ENCODE data around the gene NLRC3. TPM values are rescaled to one million over a fixed set of nuclear protein-coding genes. Genes with fewer than 3 reads are reported as not detected.

The NLRC3 gene
- total and polyA plus RNA-seq, 4 donors: 0.35 to 2.2 (median 1.0) TPM

DNA sequence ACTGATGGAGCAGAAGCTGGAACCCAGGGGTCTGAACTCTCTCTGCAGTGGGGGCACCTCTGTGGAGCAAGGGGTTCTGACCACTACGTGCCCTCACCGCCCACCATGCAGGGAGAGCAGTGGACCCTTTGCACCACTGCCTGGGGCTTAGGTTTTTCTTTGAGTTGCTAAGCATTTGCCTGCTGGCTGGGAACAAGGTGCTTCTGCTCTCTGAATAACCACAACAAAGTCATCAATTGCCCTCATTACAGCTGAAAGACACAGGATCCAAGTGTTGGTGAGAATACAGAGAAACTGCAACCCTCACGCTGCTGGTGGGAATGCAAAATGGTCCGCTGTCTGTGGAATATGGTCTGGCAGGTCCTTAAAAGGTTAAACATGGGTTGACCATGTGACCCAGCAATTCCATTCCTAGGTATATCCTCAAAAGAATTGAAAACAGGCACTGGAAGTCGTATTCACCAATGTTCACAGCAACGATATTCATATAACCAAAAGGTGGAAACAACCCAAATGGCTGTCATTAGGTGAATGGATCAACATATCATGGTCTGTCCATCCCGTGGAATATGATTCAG lies 22.8 kb downstream of the NLRC3 start:
- no peaks in the 10 kb centered on the region for H3K27me3 ChIP-seq (ENCODE audit: control insufficient read depth in 4 of 4, insufficient read depth in 4 of 4, low read length in 3 of 4)
- no peaks in the 10 kb centered on the region for H3K4me1 ChIP-seq (ENCODE audit: control insufficient read depth in 4 of 4, insufficient read depth in 4 of 4, low read length in 3 of 4)
- H3K27ac ChIP-seq (ENCODE audit: low read depth in 1 of 2, low read length in 2 of 2): no peak overlapping the region
- no peak for DNase-seq (ENCODE audit: low spot score)
- TF ChIP-seq TAF1 (conservative IDR thresholded peaks at IDR 0.05) (no peak), FOXA1 (IDR thresholded peaks at IDR 0.05) (no peak), GABPA (IDR thresholded peaks at IDR 0.05 in 1 of 2, conservative IDR thresholded peaks at IDR 0.05 in 1 of 2) (no peak), FOXA2 (IDR thresholded peaks at IDR 0.05) (no peak), NR2F2 (IDR thresholded peaks at IDR 0.05) (no peak), YY1 (IDR thresholded peaks at IDR 0.05) (no peak), HNF4G (IDR thresholded peaks at IDR 0.05) (no peak), HNF4A (conservative IDR thresholded peaks at IDR 0.05) (no peak)
- TF ChIP-seq, protein P1, sequence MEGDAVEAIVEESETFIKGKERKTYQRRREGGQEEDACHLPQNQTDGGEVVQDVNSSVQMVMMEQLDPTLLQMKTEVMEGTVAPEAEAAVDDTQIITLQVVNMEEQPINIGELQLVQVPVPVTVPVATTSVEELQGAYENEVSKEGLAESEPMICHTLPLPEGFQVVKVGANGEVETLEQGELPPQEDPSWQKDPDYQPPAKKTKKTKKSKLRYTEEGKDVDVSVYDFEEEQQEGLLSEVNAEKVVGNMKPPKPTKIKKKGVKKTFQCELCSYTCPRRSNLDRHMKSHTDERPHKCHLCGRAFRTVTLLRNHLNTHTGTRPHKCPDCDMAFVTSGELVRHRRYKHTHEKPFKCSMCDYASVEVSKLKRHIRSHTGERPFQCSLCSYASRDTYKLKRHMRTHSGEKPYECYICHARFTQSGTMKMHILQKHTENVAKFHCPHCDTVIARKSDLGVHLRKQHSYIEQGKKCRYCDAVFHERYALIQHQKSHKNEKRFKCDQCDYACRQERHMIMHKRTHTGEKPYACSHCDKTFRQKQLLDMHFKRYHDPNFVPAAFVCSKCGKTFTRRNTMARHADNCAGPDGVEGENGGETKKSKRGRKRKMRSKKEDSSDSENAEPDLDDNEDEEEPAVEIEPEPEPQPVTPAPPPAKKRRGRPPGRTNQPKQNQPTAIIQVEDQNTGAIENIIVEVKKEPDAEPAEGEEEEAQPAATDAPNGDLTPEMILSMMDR (IDR thresholded peaks at IDR 0.05; ENCODE audit: low read depth, low read length, missing input control): no peak
- TF ChIP-seq, protein P2, sequence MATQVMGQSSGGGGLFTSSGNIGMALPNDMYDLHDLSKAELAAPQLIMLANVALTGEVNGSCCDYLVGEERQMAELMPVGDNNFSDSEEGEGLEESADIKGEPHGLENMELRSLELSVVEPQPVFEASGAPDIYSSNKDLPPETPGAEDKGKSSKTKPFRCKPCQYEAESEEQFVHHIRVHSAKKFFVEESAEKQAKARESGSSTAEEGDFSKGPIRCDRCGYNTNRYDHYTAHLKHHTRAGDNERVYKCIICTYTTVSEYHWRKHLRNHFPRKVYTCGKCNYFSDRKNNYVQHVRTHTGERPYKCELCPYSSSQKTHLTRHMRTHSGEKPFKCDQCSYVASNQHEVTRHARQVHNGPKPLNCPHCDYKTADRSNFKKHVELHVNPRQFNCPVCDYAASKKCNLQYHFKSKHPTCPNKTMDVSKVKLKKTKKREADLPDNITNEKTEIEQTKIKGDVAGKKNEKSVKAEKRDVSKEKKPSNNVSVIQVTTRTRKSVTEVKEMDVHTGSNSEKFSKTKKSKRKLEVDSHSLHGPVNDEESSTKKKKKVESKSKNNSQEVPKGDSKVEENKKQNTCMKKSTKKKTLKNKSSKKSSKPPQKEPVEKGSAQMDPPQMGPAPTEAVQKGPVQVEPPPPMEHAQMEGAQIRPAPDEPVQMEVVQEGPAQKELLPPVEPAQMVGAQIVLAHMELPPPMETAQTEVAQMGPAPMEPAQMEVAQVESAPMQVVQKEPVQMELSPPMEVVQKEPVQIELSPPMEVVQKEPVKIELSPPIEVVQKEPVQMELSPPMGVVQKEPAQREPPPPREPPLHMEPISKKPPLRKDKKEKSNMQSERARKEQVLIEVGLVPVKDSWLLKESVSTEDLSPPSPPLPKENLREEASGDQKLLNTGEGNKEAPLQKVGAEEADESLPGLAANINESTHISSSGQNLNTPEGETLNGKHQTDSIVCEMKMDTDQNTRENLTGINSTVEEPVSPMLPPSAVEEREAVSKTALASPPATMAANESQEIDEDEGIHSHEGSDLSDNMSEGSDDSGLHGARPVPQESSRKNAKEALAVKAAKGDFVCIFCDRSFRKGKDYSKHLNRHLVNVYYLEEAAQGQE (IDR thresholded peaks at IDR 0.05): no peak
- TF ChIP-seq, protein P3, sequence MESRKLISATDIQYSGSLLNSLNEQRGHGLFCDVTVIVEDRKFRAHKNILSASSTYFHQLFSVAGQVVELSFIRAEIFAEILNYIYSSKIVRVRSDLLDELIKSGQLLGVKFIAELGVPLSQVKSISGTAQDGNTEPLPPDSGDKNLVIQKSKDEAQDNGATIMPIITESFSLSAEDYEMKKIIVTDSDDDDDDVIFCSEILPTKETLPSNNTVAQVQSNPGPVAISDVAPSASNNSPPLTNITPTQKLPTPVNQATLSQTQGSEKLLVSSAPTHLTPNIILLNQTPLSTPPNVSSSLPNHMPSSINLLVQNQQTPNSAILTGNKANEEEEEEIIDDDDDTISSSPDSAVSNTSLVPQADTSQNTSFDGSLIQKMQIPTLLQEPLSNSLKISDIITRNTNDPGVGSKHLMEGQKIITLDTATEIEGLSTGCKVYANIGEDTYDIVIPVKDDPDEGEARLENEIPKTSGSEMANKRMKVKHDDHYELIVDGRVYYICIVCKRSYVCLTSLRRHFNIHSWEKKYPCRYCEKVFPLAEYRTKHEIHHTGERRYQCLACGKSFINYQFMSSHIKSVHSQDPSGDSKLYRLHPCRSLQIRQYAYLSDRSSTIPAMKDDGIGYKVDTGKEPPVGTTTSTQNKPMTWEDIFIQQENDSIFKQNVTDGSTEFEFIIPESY (IDR thresholded peaks at IDR 0.05): no peak
- no peaks in the 10 kb centered on the region for H3K36me3 ChIP-seq (ENCODE audit: control insufficient read depth in 4 of 4, insufficient read depth in 3 of 4, low read depth in 1 of 4, low read length in 3 of 4)
- WGBS: 95% methylated on average over 7 of the region's 7 CpGs
- H3K4me3 ChIP-seq (ENCODE audit: low read depth in 1 of 3, low read length in 3 of 3): no peak overlapping the region
- no peaks in the 10 kb centered on the region for H3K9me3 ChIP-seq (ENCODE audit: control insufficient read depth in 4 of 4, low read length in 3 of 4)
- H3K9ac ChIP-seq (ENCODE audit: low read depth in 1 of 2, low read length in 2 of 2): no peak overlapping the region

DNA sequence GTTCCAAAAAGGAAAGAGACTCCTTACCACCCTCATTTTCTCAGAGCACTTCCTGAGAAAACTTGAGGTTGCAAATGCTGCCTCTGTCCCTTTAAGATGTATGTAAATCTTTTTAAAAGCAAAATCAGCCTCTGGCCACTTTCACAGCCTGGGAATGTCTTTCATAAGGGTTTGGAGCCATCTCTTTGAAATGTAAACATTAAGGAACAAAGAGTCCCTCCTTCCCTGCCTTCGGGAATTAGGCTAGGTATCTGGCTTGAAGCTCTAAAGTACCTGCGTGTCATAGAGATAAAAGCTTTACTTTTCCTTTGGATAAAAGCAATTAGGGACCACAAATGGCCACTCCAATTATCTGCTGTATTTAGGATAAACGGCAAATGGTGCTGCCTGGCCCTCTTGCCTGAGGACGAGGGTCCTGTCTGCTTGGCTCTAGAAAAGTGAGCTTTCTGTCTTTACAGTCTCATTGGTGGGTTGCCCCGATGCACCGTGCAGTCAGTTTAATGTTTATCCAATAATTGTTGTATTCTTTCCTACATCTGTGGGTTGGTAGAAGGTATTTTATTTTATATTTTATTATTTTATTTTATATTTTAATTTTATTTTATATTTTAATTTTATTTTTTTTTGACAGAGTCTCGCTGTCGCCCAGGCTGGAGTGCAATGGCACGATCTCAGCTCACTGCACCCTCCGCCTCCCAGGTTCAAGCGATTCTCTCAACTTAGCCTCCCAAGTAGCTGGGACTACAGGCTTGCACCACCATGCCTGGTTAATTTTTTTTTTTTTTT lies 23.9 kb downstream of the NLRC3 start:
- H3K27ac ChIP-seq (ENCODE audit: low read depth in 1 of 2, low read length in 2 of 2): no peak overlapping the region
- H3K4me3 ChIP-seq (ENCODE audit: low read depth in 1 of 3, low read length in 3 of 3): no peak overlapping the region
- no peaks in the 10 kb centered on the region for H3K36me3 ChIP-seq (ENCODE audit: control insufficient read depth in 4 of 4, insufficient read depth in 3 of 4, low read depth in 1 of 4, low read length in 3 of 4)
- H3K27me3 ChIP-seq (ENCODE audit: control insufficient read depth in 4 of 4, insufficient read depth in 4 of 4, low read length in 3 of 4): no peaks in the 10 kb centered on the region
- no peaks in the 10 kb centered on the region for H3K4me1 ChIP-seq (ENCODE audit: control insufficient read depth in 4 of 4, insufficient read depth in 4 of 4, low read length in 3 of 4)
- H3K9me3 ChIP-seq (ENCODE audit: control insufficient read depth in 4 of 4, low read length in 3 of 4): no peaks in the 10 kb centered on the region
- no peak for DNase-seq (ENCODE audit: low spot score)
- H3K9ac ChIP-seq (ENCODE audit: low read depth in 1 of 2, low read length in 2 of 2): no peak overlapping the region
- TF ChIP-seq RAD21 (IDR thresholded peaks at IDR 0.05): no peak
- TF ChIP-seq, protein P4, sequence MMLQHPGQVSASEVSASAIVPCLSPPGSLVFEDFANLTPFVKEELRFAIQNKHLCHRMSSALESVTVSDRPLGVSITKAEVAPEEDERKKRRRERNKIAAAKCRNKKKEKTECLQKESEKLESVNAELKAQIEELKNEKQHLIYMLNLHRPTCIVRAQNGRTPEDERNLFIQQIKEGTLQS (IDR thresholded peaks at IDR 0.05): no peak
- TF ChIP-seq HNF4G (IDR thresholded peaks at IDR 0.05): no peak
- TF ChIP-seq RXRA (IDR thresholded peaks at IDR 0.05): no peak
- 72% methylated on average over 11 of the region's 11 CpGs for WGBS
